ENCODE measurements around the gene CHIC2.

- TF ChIP-seq CTCF (conservative IDR thresholded peaks at IDR 0.05; ENCODE audit: low read depth, low read length) (no peak), POLR2A (IDR thresholded peaks at IDR 0.05; ENCODE audit: low read depth, low read length) (no peak), RFX5 (IDR thresholded peaks at IDR 0.05; ENCODE audit: low read depth, low read length) (no peak), MAFK (IDR thresholded peaks at IDR 0.05; ENCODE audit: low read depth, low read length) (no peak), CEBPB (IDR thresholded peaks at IDR 0.05; ENCODE audit: low read depth, low read length) (peak; percentile 24; the same call in 1 of the 2 replicates), USF2 (IDR thresholded peaks at IDR 0.05; ENCODE audit: low read depth, low read length) (no peak), RAD21 (IDR thresholded peaks at IDR 0.05; ENCODE audit: low read length) (no peak), FOS (IDR thresholded peaks at IDR 0.05; ENCODE audit: low read depth, low read length) (no peak), BHLHE40 (IDR thresholded peaks at IDR 0.05; ENCODE audit: low read depth, low read length) (no peak), MXI1 (IDR thresholded peaks at IDR 0.05; ENCODE audit: borderline replicate concordance, low read depth, low read length) (no peak), CHD1 (IDR thresholded peaks at IDR 0.05; ENCODE audit: low read depth, low read length) (no peak), ELK1 (IDR thresholded peaks at IDR 0.05; ENCODE audit: borderline replicate concordance, low read depth, low read length) (no peak), RCOR1 (IDR thresholded peaks at IDR 0.05; ENCODE audit: insufficient replicate concordance, low read length) (no peak), NFE2L2 (IDR thresholded peaks at IDR 0.05; ENCODE audit: low read depth, low read length) (no peak)
These were observed 1.2 kb downstream of the CHIC2 start for GRCh38 chr4:54063229-54063628.
